B cell (primary cell): ENCODE results near the gene STRA8. TPM values are rescaled to one million over a fixed set of nuclear protein-coding genes. Genes with fewer than 3 reads are reported as not detected.

ENCODE experiments used
- ATAC-seq: fragments of 200-7000 bp; cut with Tn5 transposase; one replicate; pipeline ENCODE4 v1.10.0; 2021; ENCODE audit warnings: low read depth, mild to moderate bottlenecking, moderate number of reproducible peaks, moderate library complexity
- CTCF ChIA-PET: fragments of 350-600 bp; sonication (Branson Sonifier 250); formaldehyde crosslinking; loops from one replicate; lab custom pipeline; 2021; ENCODE audit warnings: antibody characterized with exemption, inconsistent platforms; lab: Charles Lee
- POLR2A ChIA-PET: fragments of 350-600 bp; sonication (Branson Sonifier 250); formaldehyde crosslinking; loops from one replicate; lab custom pipeline; 2021; ENCODE audit warnings: antibody characterized with exemption; lab: Charles Lee
- DNase-seq: peaks from one replicate; pipeline ENCODE4 v3.0.0; 2013
- H2AFZ ChIP-seq: 2 replicates; pipeline ENCODE4 v1.6.1; 2012; ENCODE audit warnings: mild to moderate bottlenecking, low read depth, low read length; ENCODE audit not compliant: insufficient read depth, poor library complexity, severe bottlenecking
- H3K27ac ChIP-seq, 2 donors: 1 replicate in 1 of 2; 2 replicates in 1 of 2; pipeline ENCODE4 v1.5.1; 2012 to 2013; ENCODE audit warnings: low read length in 2 of 2, mild to moderate bottlenecking in 2 of 2, moderate library complexity in 1 of 2
- H3K27me3 ChIP-seq, 4 experiments: fragments of 200-600 bp in 1 of 4; sonication (generic) in 1 of 4; replicated peaks in 1 of 4; 1 replicate in 2 of 4; 2 replicates in 2 of 4; pipeline versions ENCODE4 v1.6.1 to v1.7.0; 2013 to 2016; ENCODE audit warnings: low read length in 3 of 4, mild to moderate bottlenecking in 2 of 4, mixed read lengths in 1 of 4, moderate library complexity in 1 of 4; ENCODE audit not compliant: insufficient read depth in 4 of 4, control insufficient read depth in 3 of 4; ENCODE audit errors: control extremely low read depth in 1 of 4
- H3K36me3 ChIP-seq, 2 experiments: replicated peaks in 1 of 2; 1 replicate in 1 of 2; 2 replicates in 1 of 2; pipeline versions ENCODE4 v1.6.1 to v1.7.1; 2013; ENCODE audit warnings: low read length in 1 of 2; ENCODE audit not compliant: insufficient read depth in 2 of 2, control insufficient read depth in 1 of 2; ENCODE audit errors: control extremely low read depth in 1 of 2, extremely low read depth in 1 of 2
- H3K4me1 ChIP-seq, 2 donors: fragments of 200-600 bp in 1 of 2; sonication (generic) in 1 of 2; 1 replicate in 1 of 2; 2 replicates in 1 of 2; pipeline versions ENCODE4 v1.5.1 to v1.6.1; 2013 to 2017; ENCODE audit warnings: low read length in 2 of 2; ENCODE audit not compliant: control insufficient read depth in 2 of 2, insufficient read depth in 2 of 2
- H3K4me2 ChIP-seq: replicated peaks from 2 replicates; pipeline ENCODE3; 2012; ENCODE audit warnings: mild to moderate bottlenecking, low read depth, low read length; ENCODE audit not compliant: poor library complexity, severe bottlenecking
- H3K4me3 ChIP-seq, 5 experiments: fragments of 200-600 bp in 1 of 5; sonication (generic) in 1 of 5; 1 replicate in 3 of 5; 2 replicates in 2 of 5; pipeline versions ENCODE4 v1.5.1 to v1.7.0; 2011 to 2016; ENCODE audit warnings: low read length in 4 of 5, mild to moderate bottlenecking in 4 of 5, low read depth in 2 of 5, control low read depth in 1 of 5, moderate library complexity in 1 of 5; ENCODE audit not compliant: insufficient read depth in 1 of 5; ENCODE audit errors: control extremely low read depth in 1 of 5, extremely low read depth in 1 of 5
- H3K79me2 ChIP-seq: fragments of 200-600 bp; sonication (generic); one replicate; pipeline ENCODE4 v1.6.0; 2016; ENCODE audit warnings: low read length; ENCODE audit not compliant: control insufficient read depth, insufficient read depth
- H3K9ac ChIP-seq: fragments of 200-600 bp; sonication (generic); 2 replicates; pipeline ENCODE4 v1.6.1; 2017; ENCODE audit warnings: mild to moderate bottlenecking, low read length, moderate library complexity
- H3K9me3 ChIP-seq, 3 donors: one replicate each; pipeline versions ENCODE4 v1.6.1 to v1.7.1; 2013; ENCODE audit warnings: low read length in 2 of 3; ENCODE audit not compliant: control insufficient read depth in 2 of 3, insufficient read depth in 1 of 3; ENCODE audit errors: control extremely low read depth in 1 of 3
- H4K20me1 ChIP-seq: 2 replicates; pipeline ENCODE4 v1.6.0; 2012; ENCODE audit warnings: mild to moderate bottlenecking, low read length; ENCODE audit not compliant: insufficient read depth, control insufficient read depth, poor library complexity, severe bottlenecking
- H3K27ac Mint-ChIP-seq: one replicate; pipeline ENCODE4 v1.8.0; 2021; ENCODE audit warnings: mixed read lengths
- H3K27me3 Mint-ChIP-seq: one replicate; pipeline ENCODE4 v1.8.0; 2021; ENCODE audit warnings: mixed read lengths
- H3K4me1 Mint-ChIP-seq: one replicate; pipeline ENCODE4 v1.8.0; 2021; ENCODE audit warnings: mixed read lengths
- H3K4me3 Mint-ChIP-seq: one replicate; pipeline ENCODE4 v1.8.0; 2021; ENCODE audit warnings: mixed read lengths
- H3K9me3 Mint-ChIP-seq: one replicate; pipeline ENCODE4 v1.8.0; 2022; ENCODE audit warnings: mixed read lengths; ENCODE audit not compliant: insufficient read depth
- EZH2 ChIP-seq: IDR thresholded peaks from 2 replicates; pipeline ENCODE4 v1.6.1; 2012; ENCODE audit warnings: borderline replicate concordance, low read depth, mild to moderate bottlenecking, moderate library complexity, low read length; ENCODE audit not compliant: insufficient read depth, poor library complexity, severe bottlenecking
- WGBS: methylation state at CpG from one replicate; pipeline ENCODE4 v1.1.5; 2013; ENCODE audit warnings: missing lambda C conversion rate; ENCODE audit not compliant: insufficient coverage; 5-methylcytosine and 5-hydroxymethylcytosine counted together
- intact Hi-C: fragments of 100-400 bp; cut with micrococcal nuclease; formaldehyde crosslinking; loops from one replicate; pipeline ENCODE4 v1.10.0; 2022
- polyA plus RNA-seq: library from polyadenylated mRNA; depleted of rRNA; stranded (reverse); fragments of >200 nt; gene quantifications from 2 replicates; pipeline ENCODE4 v1.2.3, GENCODE V29; 2012
- total RNA-seq, 2 donors: library from RNA; stranded (reverse); fragments of 120-200 nt in 1 of 2; gene quantifications; 1 replicate in 1 of 2; 2 replicates in 1 of 2; pipeline versions ENCODE4 v1.2.3 to v1.2.4, GENCODE V29; 2013 to 2022
- TF ChIP-seq, protein P1 (sequence below): fragments of 200-600 bp; IDR thresholded peaks from one replicate; pipeline ENCODE4 v1.8.0; 2022; ENCODE audit warnings: antibody characterized with exemption, mild to moderate bottlenecking

STRA8 gene
- total and polyA plus RNA-seq, 2 donors (not counting 1 experiment from before 2014, with no cell fraction given): not detected

DNA sequence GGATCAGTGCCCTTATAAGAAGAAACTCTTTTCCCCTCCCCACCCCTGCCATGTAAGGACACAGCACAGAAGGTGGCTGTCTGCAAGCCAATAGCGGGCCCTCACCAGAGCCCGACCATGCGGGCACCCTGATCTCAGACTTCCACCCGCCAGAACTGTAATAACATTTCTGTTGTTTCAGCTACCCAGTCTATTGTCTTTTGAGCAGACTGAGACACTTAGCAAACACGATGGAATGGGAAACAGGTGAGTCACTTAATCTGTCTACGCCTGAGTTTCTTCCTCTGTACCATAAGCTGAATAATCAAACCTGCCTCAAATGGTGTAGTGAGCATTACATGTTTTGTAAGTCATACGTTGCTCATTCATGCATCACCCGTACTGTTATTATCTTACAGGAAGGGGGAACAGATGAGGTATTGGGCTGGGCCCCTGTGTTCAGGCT, 58.2 kb downstream of the STRA8 start:
- peaks cover 10% of the 10 kb centered on the region for H3K27me3 Mint-ChIP-seq
- H3K4me3 ChIP-seq: no peak overlapping the region
- no peak overlapping the region for H3K9ac ChIP-seq
- H3K9me3 ChIP-seq: no peaks in the 10 kb centered on the region
- H3K4me1 Mint-ChIP-seq: no peaks in the 10 kb centered on the region
- no peaks in the 10 kb centered on the region for H3K4me1 ChIP-seq
- TF ChIP-seq, protein P1, sequence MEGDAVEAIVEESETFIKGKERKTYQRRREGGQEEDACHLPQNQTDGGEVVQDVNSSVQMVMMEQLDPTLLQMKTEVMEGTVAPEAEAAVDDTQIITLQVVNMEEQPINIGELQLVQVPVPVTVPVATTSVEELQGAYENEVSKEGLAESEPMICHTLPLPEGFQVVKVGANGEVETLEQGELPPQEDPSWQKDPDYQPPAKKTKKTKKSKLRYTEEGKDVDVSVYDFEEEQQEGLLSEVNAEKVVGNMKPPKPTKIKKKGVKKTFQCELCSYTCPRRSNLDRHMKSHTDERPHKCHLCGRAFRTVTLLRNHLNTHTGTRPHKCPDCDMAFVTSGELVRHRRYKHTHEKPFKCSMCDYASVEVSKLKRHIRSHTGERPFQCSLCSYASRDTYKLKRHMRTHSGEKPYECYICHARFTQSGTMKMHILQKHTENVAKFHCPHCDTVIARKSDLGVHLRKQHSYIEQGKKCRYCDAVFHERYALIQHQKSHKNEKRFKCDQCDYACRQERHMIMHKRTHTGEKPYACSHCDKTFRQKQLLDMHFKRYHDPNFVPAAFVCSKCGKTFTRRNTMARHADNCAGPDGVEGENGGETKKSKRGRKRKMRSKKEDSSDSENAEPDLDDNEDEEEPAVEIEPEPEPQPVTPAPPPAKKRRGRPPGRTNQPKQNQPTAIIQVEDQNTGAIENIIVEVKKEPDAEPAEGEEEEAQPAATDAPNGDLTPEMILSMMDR: no peak
- TF ChIP-seq EZH2: no peak
- no peaks in the 10 kb centered on the region for H3K79me2 ChIP-seq
- H4K20me1 ChIP-seq: no peaks in the 10 kb centered on the region
- no peak overlapping the region for H3K4me2 ChIP-seq
- H3K36me3 ChIP-seq: no peaks in the 10 kb centered on the region
- no peak overlapping the region for H3K4me3 Mint-ChIP-seq
- no peak overlapping the region for H2AFZ ChIP-seq
- H3K27ac Mint-ChIP-seq: no peak overlapping the region
- H3K9me3 Mint-ChIP-seq: no peaks in the 10 kb centered on the region
- CTCF ChIA-PET: interaction anchor here (2.4 kb wide), 1 partner anchor 10 kb away, joined by 15 read pairs; no protein-coding TSS in a partner anchor
- intact Hi-C loops: no loop called here
- WGBS: 97% methylated on average over 4 of the region's 8 CpGs
- DNase-seq (no peak), ATAC-seq (no peak)
- H3K27ac ChIP-seq: no peak overlapping the region
- H3K27me3 ChIP-seq: no peaks in the 10 kb centered on the region
- POLR2A ChIA-PET: no interaction called here

DNA sequence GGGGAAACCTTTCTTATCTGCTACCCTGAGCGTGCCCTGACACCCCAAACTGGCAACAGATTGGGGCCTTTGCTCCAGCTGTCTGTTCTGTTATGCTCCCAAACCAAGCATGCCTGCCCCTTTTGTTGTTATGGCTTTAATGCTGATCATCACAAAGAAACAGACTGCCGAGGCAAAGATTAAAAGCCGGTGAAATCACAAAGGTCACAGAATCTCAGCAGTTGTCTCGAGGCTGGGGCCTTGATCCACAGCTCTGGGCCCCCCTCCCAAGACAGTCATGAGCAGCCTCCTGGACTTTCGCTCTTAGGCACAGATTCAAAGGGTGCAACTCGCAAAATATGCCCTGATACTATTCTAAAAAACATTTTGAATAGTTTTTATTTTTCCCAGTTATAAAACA, 65.6 kb downstream of the STRA8 start:
- ATAC-seq: no peak
- intact Hi-C loops: no loop called here
- H3K4me1 ChIP-seq: no peaks in the 10 kb centered on the region
- no peaks in the 10 kb centered on the region for H4K20me1 ChIP-seq
- no peaks in the 10 kb centered on the region for H3K79me2 ChIP-seq
- H3K9ac ChIP-seq: no peak overlapping the region
- ChIA-PET CTCF (no interaction called here), POLR2A (no interaction called here)
- Mint-ChIP-seq H3K27me3 (peaks cover 23% of the 10 kb centered on the region), H3K27ac (no peak overlapping the region), H3K4me3 (no peak overlapping the region), H3K4me1 (no peaks in the 10 kb centered on the region), H3K9me3 (peaks cover 9% of the 10 kb centered on the region)
- H3K4me3 ChIP-seq: no peak overlapping the region
- no peak overlapping the region for H3K27ac ChIP-seq
- peaks cover 0 to 4% (median 0%) of the 10 kb centered on the region in 4 experiments for H3K27me3 ChIP-seq
- peaks cover 0 to 7% (median 2%) of the 10 kb centered on the region in 3 donors for H3K9me3 ChIP-seq
- no peak for DNase-seq
- TF ChIP-seq EZH2: no peak
- TF ChIP-seq, protein P1: no peak
- 85% methylated on average over 4 of the region's 6 CpGs for WGBS
- H3K36me3 ChIP-seq: no peaks in the 10 kb centered on the region
- H3K4me2 ChIP-seq: no peak overlapping the region
- no peak overlapping the region for H2AFZ ChIP-seq
